ENCODE measurements around the gene COQ4.

The COQ4 gene

GRCh38 chr9:128370752-128371629, 48.4 kb downstream of the COQ4 start, which contains the start of gene URM1:
Gene URM1, plus strand, starts transcription at chr9:128371374. Its CDS starts 7 bp downstream, at chr9:128371381.
- peak within 1 kb of the TSS; percentile 64 for H3K27ac ChIP-seq (replicated peaks)
- peak; percentile 85 to 97 for DNase-seq (ENCODE audit: low read depth in 1 of 2, low spot score in 1 of 2)
- H3K27me3 ChIP-seq (ENCODE audit: insufficient read depth, poor library complexity, severe bottlenecking), result no peaks in the 10 kb centered on the region
- peak within 1 kb of the TSS; percentile 95 for H3K4me3 ChIP-seq (replicated peaks; ENCODE audit: insufficient read depth, low read length)
- no peak for TF ChIP-seq CTCF (IDR thresholded peaks at IDR 0.05; ENCODE audit: insufficient read depth, low read length)
- TF ChIP-seq GABPA (IDR thresholded peaks at IDR 0.05; ENCODE audit: low read depth), result peak; percentile 89
- peak; percentile 31; the same call in 1 of the 2 replicates for TF ChIP-seq SPI1 (IDR thresholded peaks at IDR 0.05; ENCODE audit: borderline replicate concordance, low read depth)
- TF ChIP-seq POLR2AphosphoS5 (IDR thresholded peaks at IDR 0.05; ENCODE audit: low read depth), result peak; percentile 74

GRCh38 chr9:128371630-128372117, 49.0 kb downstream of the COQ4 start:
- TF ChIP-seq SPI1 (IDR thresholded peaks at IDR 0.05; ENCODE audit: borderline replicate concordance, low read depth) (peak; percentile 7; the same call in 1 of the 2 replicates), POLR2AphosphoS5 (IDR thresholded peaks at IDR 0.05; ENCODE audit: low read depth) (no peak), GABPA (IDR thresholded peaks at IDR 0.05; ENCODE audit: low read depth) (no peak), CTCF (IDR thresholded peaks at IDR 0.05; ENCODE audit: insufficient read depth, low read length) (no peak), REST (IDR thresholded peaks at IDR 0.05; ENCODE audit: insufficient replicate concordance, low read depth) (no peak)
- peak overlapping the region; percentile 95 for H3K4me3 ChIP-seq (replicated peaks; ENCODE audit: insufficient read depth, low read length)
- DNase-seq (ENCODE audit: low read depth in 1 of 2, low spot score in 1 of 2), result peak in 1 of 2 experiments; percentile 6
- H3K27ac ChIP-seq (replicated peaks), result peak overlapping the region; percentile 64
- H3K27me3 ChIP-seq (ENCODE audit: insufficient read depth, poor library complexity, severe bottlenecking), result no peaks in the 10 kb centered on the region

- TF ChIP-seq SPI1 (IDR thresholded peaks at IDR 0.05; ENCODE audit: borderline replicate concordance, low read depth) (no peak), GABPA (IDR thresholded peaks at IDR 0.05; ENCODE audit: low read depth) (no peak), CTCF (IDR thresholded peaks at IDR 0.05; ENCODE audit: insufficient read depth, low read length) (no peak), REST (IDR thresholded peaks at IDR 0.05; ENCODE audit: insufficient replicate concordance, low read depth) (no peak), POLR2AphosphoS5 (IDR thresholded peaks at IDR 0.05; ENCODE audit: low read depth) (no peak)
- Histone ChIP-seq H3K4me3 (replicated peaks; ENCODE audit: insufficient read depth, low read length) (peak overlapping the region; percentile 95), H3K27ac (replicated peaks) (no peak overlapping the region; the same call in 1 of the 2 replicates), H3K27me3 (ENCODE audit: insufficient read depth, poor library complexity, severe bottlenecking) (no peaks in the 10 kb centered on the region)
- DNase-seq (ENCODE audit: low read depth in 1 of 2, low spot score in 1 of 2), result no peak
Observed at GRCh38 chr9:128372188-128372641, 49.6 kb downstream of the COQ4 start.
